GM03348 (cell line): Measurements from ENCODE around the gene BPI.
A peak's percentile ranks its signal among the peaks of the same experiment; 100 is the strongest.
"Not testable (repeated sequence)": the region's sequence is repeated elsewhere in the genome, so short reads cannot be mapped to it uniquely, and the experiment has no call there.

Experiments
- DNase-seq: peaks from one replicate; pipeline ENCODE4 v3.0.0; 2012; ENCODE audit warnings: low spot score

Gene BPI

GRCh38 chr20:38303908-38304379, at the start of gene BPI:
TSS of gene BPI (plus strand) at chr20:38304156. CDS start at chr20:38304224, 68 bp downstream.
- DNase-seq, result no peak

GRCh38 chr20:38254621-38255020, 49.3 kb upstream of the BPI start:
- DNase-seq, result not testable (repeated sequence)

- DNase-seq, result peak; percentile 69
These were observed 48.6 kb upstream of the BPI start for GRCh38 chr20:38255393-38255792.

GRCh38 chr20:38256021-38256420, 47.9 kb upstream of the BPI start:
- DNase-seq, result no peak

GRCh38 chr20:38256966-38257365, 47.0 kb upstream of the BPI start:
- no peak for DNase-seq

GRCh38 chr20:38258545-38259215, 45.3 kb upstream of the BPI start:
- no peak for DNase-seq

GRCh38 chr20:38260025-38260377, 44.0 kb upstream of the BPI start:
- DNase-seq, result no peak

- DNase-seq, result peak; percentile 39
These were observed 43.4 kb upstream of the BPI start, which contains the start of gene KIAA1755 for GRCh38 chr20:38260378-38261053. TSS of gene KIAA1755 (minus strand) at chr20:38260735. CDS start at chr20:38260500, 235 bp downstream.

- no peak for DNase-seq
These were observed 42.9 kb upstream of the BPI start for GRCh38 chr20:38261054-38261390.

- no peak for DNase-seq
These were observed 41.0 kb upstream of the BPI start for GRCh38 chr20:38262931-38263330.

GRCh38 chr20:38266426-38266825, 37.5 kb upstream of the BPI start:
- DNase-seq, result no peak

- no peak for DNase-seq
These were observed 36.7 kb upstream of the BPI start for GRCh38 chr20:38267296-38267695.

GRCh38 chr20:38267901-38268514, 35.9 kb upstream of the BPI start:
- no peak for DNase-seq

GRCh38 chr20:38269040-38269439, 34.9 kb upstream of the BPI start:
- DNase-seq, result no peak

- no peak for DNase-seq
These were observed 34.2 kb upstream of the BPI start for GRCh38 chr20:38269715-38270114.

- peak; percentile 90 for DNase-seq
These were observed 32.9 kb upstream of the BPI start for GRCh38 chr20:38270869-38271605.

GRCh38 chr20:38271608-38272120, 32.3 kb upstream of the BPI start:
- DNase-seq, result no peak

- DNase-seq, result peak; percentile 37
These were observed 31.6 kb upstream of the BPI start for GRCh38 chr20:38272398-38272797.

GRCh38 chr20:38272961-38273360, 31.0 kb upstream of the BPI start:
- peak; percentile 62 for DNase-seq

GRCh38 chr20:38275815-38276550, 28.0 kb upstream of the BPI start:
- peak; percentile 34 for DNase-seq

- DNase-seq, result no peak
These were observed 26.7 kb upstream of the BPI start for GRCh38 chr20:38277285-38277684.

- DNase-seq, result no peak
These were observed 26.3 kb upstream of the BPI start for GRCh38 chr20:38277691-38278090.
